Activated CD8-positive, alpha-beta T cell treated with anti-CD3 and anti-CD28 coated beads for 36 hours (primary cell): ENCODE results near the gene SIGLEC15. TPM values are rescaled to one million over a fixed set of nuclear protein-coding genes. Genes with fewer than 3 reads are reported as not detected.
A peak's percentile ranks its signal among the peaks of the same experiment; 100 is the strongest.

Experiments
- ATAC-seq: fragments of 200-7000 bp; cut with Tn5 transposase; one replicate; pipeline ENCODE4 v1.10.0; 2021; ENCODE audit warnings: mild to moderate bottlenecking, moderate library complexity
- CTCF ChIA-PET: fragments of 350-600 bp; sonication (Branson Sonifier 250); formaldehyde crosslinking; loops from one replicate; lab custom pipeline; 2021; ENCODE audit warnings: antibody characterized with exemption; lab: Charles Lee
- POLR2A ChIA-PET: fragments of 350-600 bp; sonication (Branson Sonifier 250); formaldehyde crosslinking; loops from one replicate; lab custom pipeline; 2021; ENCODE audit warnings: antibody characterized with exemption; lab: Charles Lee
- DNase-seq: peaks from one replicate; pipeline ENCODE4 v3.0.0-alpha.2; 2020
- H3K27ac Mint-ChIP-seq: one replicate; pipeline ENCODE4 v1.8.0; 2021; ENCODE audit warnings: mild to moderate bottlenecking, mixed read lengths
- H3K27me3 Mint-ChIP-seq: one replicate; pipeline ENCODE4 v1.8.0; 2021; ENCODE audit warnings: mixed read lengths
- H3K36me3 Mint-ChIP-seq: one replicate; pipeline ENCODE4 v1.8.0; 2021; ENCODE audit warnings: low read depth, mixed read lengths
- H3K4me1 Mint-ChIP-seq: one replicate; pipeline ENCODE4 v1.8.0; 2021; ENCODE audit warnings: low read depth, mixed read lengths
- H3K4me3 Mint-ChIP-seq: one replicate; pipeline ENCODE4 v1.8.0; 2021; ENCODE audit warnings: mild to moderate bottlenecking, moderate library complexity, mixed read lengths
- H3K9me3 Mint-ChIP-seq: one replicate; pipeline ENCODE4 v1.8.0; 2021; ENCODE audit warnings: mixed read lengths
- intact Hi-C: fragments of 100-400 bp; cut with micrococcal nuclease; formaldehyde crosslinking; loops from one replicate; pipeline ENCODE4 v1.10.0; 2022
- total RNA-seq, 2 experiments: library from RNA; stranded (reverse); gene quantifications; one replicate each; pipeline ENCODE4 v1.2.3, GENCODE V29; 2021
- TF ChIP-seq, protein P1 (sequence below): fragments of 200-600 bp; IDR thresholded peaks from one replicate; pipeline ENCODE4 v1.8.0; 2022; ENCODE audit warnings: antibody characterized with exemption, mild to moderate bottlenecking

SIGLEC15 gene
- total RNA-seq, 2 experiments from 2014 or later: not detected

DNA sequence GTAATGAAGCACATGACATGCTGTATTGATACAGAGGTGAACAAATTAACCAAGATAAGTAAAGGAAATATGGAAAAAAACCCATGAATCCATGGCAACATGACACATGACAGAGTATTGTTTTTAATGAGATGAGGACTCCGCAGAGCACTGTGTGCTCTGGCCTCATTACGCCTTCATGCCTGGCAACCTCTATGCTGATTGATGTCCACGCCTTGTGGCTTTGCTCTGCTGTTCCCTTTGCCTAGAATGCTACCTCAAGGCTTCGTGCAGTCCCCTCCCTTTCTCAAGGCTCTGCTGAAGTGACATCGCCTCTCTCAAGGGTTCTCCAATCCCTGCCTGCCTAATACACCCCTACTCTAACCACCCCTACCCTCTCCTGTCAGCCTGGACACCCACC is 8.4 kb downstream of the SIGLEC15 start:
- POLR2A ChIA-PET: no interaction called here

DNA sequence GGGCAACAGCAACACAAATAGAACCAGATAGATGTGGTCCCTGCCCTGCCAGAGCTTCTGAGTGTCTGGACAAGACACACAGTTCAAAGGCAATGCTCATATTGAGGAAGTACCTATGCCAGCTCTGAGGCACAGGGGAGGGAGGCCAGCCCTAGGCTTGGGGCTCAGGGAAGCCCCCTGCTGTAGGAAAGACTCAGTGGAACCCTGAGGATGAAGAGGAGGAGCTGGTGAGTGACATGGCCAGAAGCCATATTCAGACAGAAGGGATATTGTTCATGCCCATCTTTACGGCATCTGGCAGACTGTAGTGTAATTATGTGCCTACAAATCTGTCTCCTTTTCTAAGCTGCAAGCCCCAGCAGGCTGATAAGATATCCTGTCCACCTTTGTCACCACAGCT is 8.8 kb downstream of the SIGLEC15 start:
- H3K9me3 Mint-ChIP-seq: no peaks in the 10 kb centered on the region
- no peaks in the 10 kb centered on the region for H3K36me3 Mint-ChIP-seq
- POLR2A ChIA-PET: interaction anchor here (0.7 kb wide), 1 partner anchor 82 kb away, joined by 3 read pairs; no protein-coding TSS in a partner anchor
- DNase-seq (no peak), ATAC-seq (no peak)
- TF ChIP-seq, protein P1, sequence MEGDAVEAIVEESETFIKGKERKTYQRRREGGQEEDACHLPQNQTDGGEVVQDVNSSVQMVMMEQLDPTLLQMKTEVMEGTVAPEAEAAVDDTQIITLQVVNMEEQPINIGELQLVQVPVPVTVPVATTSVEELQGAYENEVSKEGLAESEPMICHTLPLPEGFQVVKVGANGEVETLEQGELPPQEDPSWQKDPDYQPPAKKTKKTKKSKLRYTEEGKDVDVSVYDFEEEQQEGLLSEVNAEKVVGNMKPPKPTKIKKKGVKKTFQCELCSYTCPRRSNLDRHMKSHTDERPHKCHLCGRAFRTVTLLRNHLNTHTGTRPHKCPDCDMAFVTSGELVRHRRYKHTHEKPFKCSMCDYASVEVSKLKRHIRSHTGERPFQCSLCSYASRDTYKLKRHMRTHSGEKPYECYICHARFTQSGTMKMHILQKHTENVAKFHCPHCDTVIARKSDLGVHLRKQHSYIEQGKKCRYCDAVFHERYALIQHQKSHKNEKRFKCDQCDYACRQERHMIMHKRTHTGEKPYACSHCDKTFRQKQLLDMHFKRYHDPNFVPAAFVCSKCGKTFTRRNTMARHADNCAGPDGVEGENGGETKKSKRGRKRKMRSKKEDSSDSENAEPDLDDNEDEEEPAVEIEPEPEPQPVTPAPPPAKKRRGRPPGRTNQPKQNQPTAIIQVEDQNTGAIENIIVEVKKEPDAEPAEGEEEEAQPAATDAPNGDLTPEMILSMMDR: no peak
- no peak overlapping the region for H3K4me3 Mint-ChIP-seq
- intact Hi-C loops: no loop called here
- H3K27me3 Mint-ChIP-seq: peaks cover 29% of the 10 kb centered on the region
- CTCF ChIA-PET: interaction anchor here (1.1 to 2.3 kb wide), 2 partner anchors 45 to 168 kb away, joined by 3 to 9 read pairs; no protein-coding TSS in a partner anchor
- H3K4me1 Mint-ChIP-seq: peaks cover 7% of the 10 kb centered on the region
- H3K27ac Mint-ChIP-seq: no peak overlapping the region

More for the DNA sequence above, 8.4 kb downstream of the SIGLEC15 start:
- ATAC-seq: no peak
- intact Hi-C loops: no loop called here
- H3K36me3 Mint-ChIP-seq: no peaks in the 10 kb centered on the region
- H3K27ac Mint-ChIP-seq: no peak overlapping the region
- CTCF ChIA-PET: no interaction called here
- no peak overlapping the region for H3K4me3 Mint-ChIP-seq
- TF ChIP-seq, protein P1: no peak
- no peak for DNase-seq
- peaks cover 25% of the 10 kb centered on the region for H3K27me3 Mint-ChIP-seq
- H3K4me1 Mint-ChIP-seq: peaks cover 7% of the 10 kb centered on the region
- no peaks in the 10 kb centered on the region for H3K9me3 Mint-ChIP-seq

DNA sequence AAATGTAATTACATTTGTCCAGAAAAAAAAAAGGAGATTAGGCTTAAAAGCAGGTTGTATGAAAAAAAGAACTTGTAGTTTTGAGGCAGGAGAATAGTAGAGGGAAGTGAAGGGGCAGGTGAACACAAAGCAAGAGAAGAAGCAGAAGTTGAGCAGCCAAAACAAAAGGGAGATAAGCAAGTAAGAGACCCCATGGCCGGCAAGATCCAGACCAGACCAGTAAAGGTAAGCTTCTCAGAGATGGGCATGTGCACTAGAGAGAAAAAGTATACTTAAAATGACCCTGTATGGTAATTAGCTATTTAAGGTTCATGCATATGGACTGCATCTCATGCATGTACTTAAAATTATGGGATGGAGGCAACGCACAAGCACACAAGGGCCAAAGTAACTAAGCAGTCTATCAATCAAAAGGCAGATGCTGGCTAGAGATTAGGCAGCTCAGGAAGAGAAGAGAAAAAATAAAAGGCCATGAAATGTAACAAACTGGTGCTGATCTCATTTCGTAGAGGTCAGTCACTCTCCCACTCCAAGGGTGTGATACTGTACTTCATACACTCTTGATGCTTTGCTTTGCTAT is 9.7 kb downstream of the SIGLEC15 start:
- ChIA-PET POLR2A (interaction anchor here (0.7 kb wide), 1 partner anchor 83 kb away, joined by 3 read pairs; no protein-coding TSS in a partner anchor), CTCF (interaction anchor here (1.1 to 2.3 kb wide), 3 partner anchors 44 to 169 kb away, joined by 3 to 9 read pairs (median 3); no protein-coding TSS in a partner anchor)
- H3K4me3 Mint-ChIP-seq: no peak overlapping the region
- H3K27ac Mint-ChIP-seq: no peak overlapping the region
- peaks cover 34% of the 10 kb centered on the region for H3K27me3 Mint-ChIP-seq
- no peaks in the 10 kb centered on the region for H3K9me3 Mint-ChIP-seq
- no peaks in the 10 kb centered on the region for H3K36me3 Mint-ChIP-seq
- intact Hi-C loops: no loop called here
- ATAC-seq (no peak), DNase-seq (no peak)
- H3K4me1 Mint-ChIP-seq: peaks cover 7% of the 10 kb centered on the region
- TF ChIP-seq, protein P1: no peak

DNA sequence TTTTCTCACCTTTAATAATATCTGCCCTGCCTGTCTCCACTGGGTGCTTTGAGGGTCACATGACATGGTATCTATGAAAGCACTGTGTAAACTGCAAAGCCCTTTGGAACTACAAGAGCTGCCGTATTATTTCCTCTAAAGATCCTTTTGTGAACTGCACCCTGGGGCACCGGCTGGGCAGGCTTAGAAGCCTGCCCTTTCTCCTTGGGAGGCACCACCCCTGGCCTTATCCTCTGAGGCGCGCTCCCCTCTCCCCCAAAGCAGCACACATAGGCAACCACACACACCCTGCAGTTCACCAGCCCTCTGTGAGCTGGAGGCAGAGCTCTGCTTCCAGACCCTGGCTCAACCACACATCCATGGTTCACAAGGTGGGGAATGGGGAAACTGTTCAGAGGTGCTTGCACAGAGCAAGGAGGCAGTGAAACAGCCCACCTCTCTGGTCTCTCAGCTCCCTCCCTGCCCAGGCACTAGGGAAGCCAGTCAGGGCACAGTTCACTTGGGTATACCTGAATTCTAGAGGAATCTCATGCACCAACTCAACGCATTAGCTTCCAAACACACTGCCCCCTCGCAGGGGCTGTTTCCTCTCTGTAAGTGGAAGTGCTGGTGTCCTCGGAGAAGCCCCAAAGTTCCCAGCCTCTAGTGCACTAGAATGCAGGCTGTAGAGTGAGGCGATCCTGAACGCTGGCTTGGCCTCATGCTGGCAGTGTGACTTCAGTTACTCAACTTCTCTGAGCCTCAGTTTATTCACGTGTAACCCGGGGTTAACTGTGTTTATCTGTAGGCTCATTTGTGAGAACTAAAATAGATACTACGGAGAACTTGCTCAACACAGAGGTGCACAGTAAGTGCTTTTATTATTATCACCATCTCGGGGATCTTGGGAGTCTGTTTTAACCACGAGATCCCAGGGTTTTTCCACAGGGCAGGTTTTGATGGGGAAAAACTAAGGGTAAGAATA is 11.0 kb downstream of the SIGLEC15 start:
- no peak overlapping the region for H3K27ac Mint-ChIP-seq
- intact Hi-C loops: no loop called here
- ChIA-PET POLR2A (no interaction called here), CTCF (interaction anchor here (1.1 to 2.3 kb wide), 3 partner anchors 42 to 170 kb away, joined by 3 to 9 read pairs (median 3); no protein-coding TSS in a partner anchor)
- H3K4me1 Mint-ChIP-seq: peaks cover 7% of the 10 kb centered on the region
- no peak for ATAC-seq
- peak overlapping the region; percentile 24 for H3K4me3 Mint-ChIP-seq
- DNase-seq: no peak
- TF ChIP-seq, protein P1: no peak
- peaks cover 37% of the 10 kb centered on the region for H3K27me3 Mint-ChIP-seq
- no peaks in the 10 kb centered on the region for H3K9me3 Mint-ChIP-seq
- no peaks in the 10 kb centered on the region for H3K36me3 Mint-ChIP-seq
